ENCODE measurements around the gene EDC3.

DNA sequence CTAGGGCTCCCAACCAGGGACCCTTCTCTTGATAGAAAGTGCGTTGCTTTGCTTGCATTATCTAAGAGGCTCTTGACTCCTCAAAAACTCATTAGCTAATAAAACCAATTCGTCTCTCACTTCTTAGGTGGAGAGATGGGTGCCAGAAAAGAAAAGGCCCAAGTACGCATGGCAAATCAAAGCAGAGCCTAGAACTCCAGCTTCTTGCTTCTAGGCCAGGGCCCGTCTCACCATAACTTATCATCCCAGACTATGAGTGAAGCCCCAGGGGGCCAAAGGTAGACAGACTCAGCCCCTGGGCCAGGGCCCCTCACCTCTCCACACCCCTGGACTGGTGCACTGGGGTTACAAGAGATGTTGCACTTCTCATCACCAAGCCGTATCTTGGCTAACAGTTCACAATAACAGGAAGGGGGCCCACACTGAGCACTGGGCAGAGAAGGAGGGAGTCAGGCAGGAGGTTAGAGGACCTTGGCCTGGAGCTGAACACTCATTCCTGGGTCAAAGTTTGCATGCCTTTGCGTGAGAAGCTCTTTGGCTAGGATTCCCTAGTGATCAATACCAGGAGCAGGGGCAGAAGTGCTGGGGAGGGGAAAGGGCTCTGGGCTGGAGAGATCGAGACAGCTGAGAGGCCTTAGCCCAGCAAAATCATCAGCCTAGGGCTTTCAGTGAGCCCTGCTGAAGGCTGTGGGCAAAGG is 34.9 kb upstream of the EDC3 start:
- TF ChIP-seq CTCF (IDR thresholded peaks at IDR 0.05) (no peak), POLR2A (IDR thresholded peaks at IDR 0.05) (no peak), POLR2AphosphoS5 (IDR thresholded peaks at IDR 0.05) (no peak)
